ENCODE measurements around the gene SLC9A9.

DNA sequence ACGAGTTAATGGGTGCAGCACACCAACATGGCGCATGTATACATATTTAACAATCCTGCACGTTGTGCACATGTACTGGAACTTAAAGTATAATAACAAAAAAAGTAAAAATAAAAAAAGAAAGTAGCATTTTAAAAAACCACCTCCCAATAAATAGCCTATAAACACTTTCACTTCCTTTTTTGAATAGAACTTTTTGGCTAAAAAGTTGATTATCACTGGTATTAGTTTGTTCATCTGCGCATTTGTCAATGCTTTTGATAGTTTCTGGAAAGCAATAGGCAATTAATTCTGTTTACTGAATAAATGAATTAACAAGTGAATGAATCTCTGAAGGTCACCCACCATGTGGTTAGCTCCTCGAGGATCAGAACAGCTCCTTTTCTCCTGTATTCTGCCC is 179.9 kb downstream of the SLC9A9 start:
- TF ChIP-seq, protein P1, sequence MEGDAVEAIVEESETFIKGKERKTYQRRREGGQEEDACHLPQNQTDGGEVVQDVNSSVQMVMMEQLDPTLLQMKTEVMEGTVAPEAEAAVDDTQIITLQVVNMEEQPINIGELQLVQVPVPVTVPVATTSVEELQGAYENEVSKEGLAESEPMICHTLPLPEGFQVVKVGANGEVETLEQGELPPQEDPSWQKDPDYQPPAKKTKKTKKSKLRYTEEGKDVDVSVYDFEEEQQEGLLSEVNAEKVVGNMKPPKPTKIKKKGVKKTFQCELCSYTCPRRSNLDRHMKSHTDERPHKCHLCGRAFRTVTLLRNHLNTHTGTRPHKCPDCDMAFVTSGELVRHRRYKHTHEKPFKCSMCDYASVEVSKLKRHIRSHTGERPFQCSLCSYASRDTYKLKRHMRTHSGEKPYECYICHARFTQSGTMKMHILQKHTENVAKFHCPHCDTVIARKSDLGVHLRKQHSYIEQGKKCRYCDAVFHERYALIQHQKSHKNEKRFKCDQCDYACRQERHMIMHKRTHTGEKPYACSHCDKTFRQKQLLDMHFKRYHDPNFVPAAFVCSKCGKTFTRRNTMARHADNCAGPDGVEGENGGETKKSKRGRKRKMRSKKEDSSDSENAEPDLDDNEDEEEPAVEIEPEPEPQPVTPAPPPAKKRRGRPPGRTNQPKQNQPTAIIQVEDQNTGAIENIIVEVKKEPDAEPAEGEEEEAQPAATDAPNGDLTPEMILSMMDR (conservative IDR thresholded peaks at IDR 0.05; ENCODE audit: low read depth, low read length) = no peak
- TF ChIP-seq EZH2 (IDR thresholded peaks at IDR 0.05; ENCODE audit: borderline replicate concordance, low read depth, low read length, poor library complexity, severe bottlenecking) = no peak
